Glutamatergic neuron (in vitro differentiated cells): ENCODE data around the gene TMEM125. TPM values are rescaled to one million over a fixed set of nuclear protein-coding genes. Genes with fewer than 3 reads are reported as not detected.

ENCODE experiments used
- DNase-seq: peaks from one replicate; pipeline ENCODE4 v3.0.0; 2022
- H3K27ac Mint-ChIP-seq: one replicate; pipeline ENCODE4 v1.8.0; 2020; ENCODE audit warnings: mild to moderate bottlenecking, mixed read lengths, inconsistent platforms; ENCODE audit not compliant: unreplicated experiment
- H3K27me3 Mint-ChIP-seq: one replicate; pipeline ENCODE4 v1.8.0; 2020; ENCODE audit warnings: mild to moderate bottlenecking, moderate library complexity, mixed read lengths, inconsistent platforms; ENCODE audit not compliant: unreplicated experiment
- H3K36me3 Mint-ChIP-seq: one replicate; pipeline ENCODE4 v1.8.0; 2020; ENCODE audit warnings: mild to moderate bottlenecking, mixed read lengths, inconsistent platforms; ENCODE audit not compliant: unreplicated experiment
- H3K4me1 Mint-ChIP-seq: one replicate; pipeline ENCODE4 v1.8.0; 2020; ENCODE audit warnings: mild to moderate bottlenecking, low read depth, mixed read lengths, inconsistent platforms; ENCODE audit not compliant: unreplicated experiment
- H3K4me3 Mint-ChIP-seq: one replicate; pipeline ENCODE4 v1.8.0; 2020; ENCODE audit warnings: mild to moderate bottlenecking, mixed read lengths, inconsistent platforms; ENCODE audit not compliant: unreplicated experiment
- H3K9me3 Mint-ChIP-seq: one replicate; pipeline ENCODE4 v1.8.0; 2020; ENCODE audit warnings: mild to moderate bottlenecking, moderate library complexity, mixed read lengths, inconsistent platforms; ENCODE audit not compliant: unreplicated experiment
- CTCF ChIP-seq: fragments of 200-600 bp; sonication (generic); IDR thresholded peaks from one replicate; pipeline ENCODE4 v1.5.0; 2021; ENCODE audit not compliant: partially characterized antibody, unreplicated experiment
- long read RNA-seq: library from polyadenylated mRNA; unstranded; transcript quantifications from one replicate; pipeline ENCODE4 v2.0.0, GENCODE V29; 2020; ENCODE audit not compliant: unreplicated experiment
- total RNA-seq: library from RNA; stranded (reverse); fragmentation: NEBNext Ultra II Directional; extraction: Animal tissue kit (Norgen Biotek cat#: 25700); gene quantifications from one replicate; pipeline ENCODE4 v1.2.1, GENCODE V29; 2021; ENCODE audit not compliant: unreplicated experiment

TMEM125 gene
- total RNA-seq, result not detected
- long read RNA-seq, result 0 reads

- DNase-seq, result no peak
- peaks cover 9% of the 10 kb centered on the region for H3K9me3 Mint-ChIP-seq
- H3K36me3 Mint-ChIP-seq, result peaks cover 4% of the 10 kb centered on the region
- no peak within 1 kb of the TSS for H3K4me3 Mint-ChIP-seq
- TF ChIP-seq CTCF, result no peak
- H3K27me3 Mint-ChIP-seq, result peaks cover 3% of the 10 kb centered on the region
- peaks cover 2% of the 10 kb centered on the region for H3K4me1 Mint-ChIP-seq
- no peak within 1 kb of the TSS for H3K27ac Mint-ChIP-seq
Measured at GRCh38 chr1:43269627-43270375, at the start of gene TMEM125. Gene TMEM125, plus strand, starts transcription at chr1:43269983. Its CDS starts 2,740 bp downstream, at chr1:43272723.

GRCh38 chr1:43220905-43221778 lies 48.6 kb upstream of the TMEM125 start:
- Mint-ChIP-seq H3K9me3 (peaks cover 2% of the 10 kb centered on the region), H3K36me3 (peaks cover 15% of the 10 kb centered on the region), H3K4me3 (no peak overlapping the region), H3K27me3 (peaks cover 6% of the 10 kb centered on the region), H3K27ac (no peak overlapping the region), H3K4me1 (peaks cover 6% of the 10 kb centered on the region)
- DNase-seq, result no peak
- TF ChIP-seq CTCF, result no peak

- Mint-ChIP-seq H3K27me3 (peaks cover 7% of the 10 kb centered on the region), H3K4me3 (no peak overlapping the region), H3K36me3 (peaks cover 15% of the 10 kb centered on the region), H3K9me3 (peaks cover 1% of the 10 kb centered on the region), H3K27ac (no peak overlapping the region), H3K4me1 (peaks cover 6% of the 10 kb centered on the region)
- no peak for DNase-seq
- TF ChIP-seq CTCF, result no peak
Measured at GRCh38 chr1:43221797-43222196, 48.0 kb upstream of the TMEM125 start.

GRCh38 chr1:43222879-43223278 lies 46.9 kb upstream of the TMEM125 start:
- no peak for TF ChIP-seq CTCF
- no peak overlapping the region for H3K27ac Mint-ChIP-seq
- H3K27me3 Mint-ChIP-seq, result peaks cover 7% of the 10 kb centered on the region
- peaks cover 6% of the 10 kb centered on the region for H3K4me1 Mint-ChIP-seq
- H3K9me3 Mint-ChIP-seq, result no peaks in the 10 kb centered on the region
- no peak for DNase-seq
- peaks cover 10% of the 10 kb centered on the region for H3K36me3 Mint-ChIP-seq
- no peak overlapping the region for H3K4me3 Mint-ChIP-seq
